Fibroblast of skin of abdomen (primary cell): ENCODE results near the gene PRELID2. TPM values are rescaled to one million over a fixed set of nuclear protein-coding genes. Genes with fewer than 3 reads are reported as not detected.
"Not testable (repeated sequence)": the region's sequence is repeated elsewhere in the genome, so short reads cannot be mapped to it uniquely, and the experiment has no call there.

ENCODE experiments used
- DNase-seq: peaks from one replicate; pipeline ENCODE4 v3.0.0-alpha.2; 2013
- polyA plus RNA-seq, 2 experiments: library from polyadenylated mRNA; unstranded; fragments of 120-200 nt; gene quantifications; one replicate each; pipeline ENCODE4 v1.2.1, GENCODE V29; 2013; ENCODE audit not compliant: insufficient read length in 2 of 2

The PRELID2 gene
- 4.8 TPM for polyA plus RNA-seq (2013, experiment 1 of 2; ENCODE audit: insufficient read length)
- polyA plus RNA-seq (2013, experiment 2 of 2; ENCODE audit: insufficient read length): 4.6 TPM

DNA sequence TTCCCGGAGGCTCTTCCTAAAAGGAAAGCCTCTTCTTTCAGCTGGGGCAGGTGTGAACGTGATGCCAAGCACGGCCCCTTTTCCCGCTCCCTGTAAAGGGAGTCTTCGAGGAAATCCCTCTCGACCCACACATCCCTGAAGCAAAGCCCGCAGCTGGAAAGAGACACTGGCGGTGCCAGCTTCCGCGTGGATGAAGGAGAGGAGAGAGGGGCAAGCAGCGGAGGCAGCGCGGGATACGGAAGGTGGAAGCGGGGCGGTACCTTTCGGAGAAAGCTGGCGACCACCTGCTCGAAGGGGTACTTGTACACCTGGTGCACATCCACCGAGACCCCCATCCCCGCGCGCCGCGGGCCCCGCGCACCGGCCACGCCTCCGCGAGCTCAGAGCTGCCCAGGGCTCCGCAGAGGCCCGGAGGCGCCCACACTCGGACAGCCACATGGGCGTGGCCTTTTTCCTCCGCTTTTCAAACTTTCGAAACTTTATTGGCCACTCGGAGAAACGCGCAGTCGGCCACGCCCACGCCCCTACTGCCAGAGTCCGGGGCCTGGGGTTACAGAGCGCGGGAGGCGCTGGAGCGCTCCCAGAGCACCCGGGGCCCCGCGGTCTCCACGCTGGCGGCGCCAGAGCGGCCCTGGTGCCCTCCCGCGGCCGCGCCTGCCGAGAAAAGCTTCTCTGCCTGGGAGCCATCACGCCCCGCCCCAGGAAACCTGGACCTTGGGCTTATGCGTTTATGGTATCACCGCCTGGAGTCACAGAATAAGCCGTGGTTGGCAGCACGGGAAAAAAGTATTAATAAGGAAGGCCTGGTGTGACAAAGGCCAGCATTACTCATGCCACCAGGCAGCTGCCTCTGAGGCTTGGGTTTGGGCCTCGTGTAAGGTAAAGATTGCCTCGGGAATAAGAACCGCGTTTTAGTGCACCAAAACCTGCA lies at the start of gene PRELID2:
Gene PRELID2 (minus strand): TSS at position 426 of the 931 bp plus-strand sequence. CDS start 91 bp downstream, at position 335.
- peak; percentile 89 for DNase-seq

DNA sequence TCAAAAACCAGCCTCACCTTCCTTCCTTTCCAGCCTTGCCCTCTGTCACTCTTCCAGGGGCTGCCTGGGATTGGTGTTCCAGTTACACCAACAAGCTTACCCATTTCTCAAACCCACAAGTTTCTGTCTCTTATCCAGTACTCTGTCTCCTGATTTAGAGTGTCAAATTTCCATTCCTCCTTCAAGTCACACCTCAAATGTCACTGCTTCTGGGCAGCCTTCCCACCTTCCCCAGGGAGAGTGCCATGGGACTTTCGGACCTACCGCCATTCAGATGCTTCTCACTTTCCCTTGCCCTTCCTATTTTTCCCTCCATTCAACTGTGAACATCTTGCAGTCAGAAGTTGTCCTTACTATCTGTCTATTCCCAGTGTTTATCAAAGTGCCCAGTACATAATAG lies 39.6 kb upstream of the PRELID2 start:
- no peak for DNase-seq

DNA sequence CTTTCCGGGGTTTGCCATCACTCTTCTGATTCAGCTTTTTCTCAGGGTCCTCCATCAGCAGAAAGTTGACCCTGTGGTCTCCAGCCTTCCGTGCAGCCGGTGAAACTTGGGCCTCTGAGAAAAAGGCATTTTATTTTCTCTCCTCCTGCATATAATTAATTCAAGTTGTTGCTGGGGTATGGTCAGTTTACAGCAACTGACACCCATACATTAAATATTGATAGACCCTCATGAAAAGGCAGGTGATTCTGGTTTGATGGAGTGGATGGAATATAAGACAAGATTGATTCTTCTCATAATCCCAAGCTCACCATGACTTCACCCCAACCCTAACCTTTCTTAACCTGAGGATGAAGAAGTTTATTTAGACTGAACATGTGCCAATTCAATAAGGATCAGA lies 37.8 kb upstream of the PRELID2 start, which contains the start of gene GRXCR2:
Gene GRXCR2 (minus strand): TSS at position 101 of the 400 bp plus-strand sequence. CDS start 46 bp downstream, at position 55.
- DNase-seq: no peak

DNA sequence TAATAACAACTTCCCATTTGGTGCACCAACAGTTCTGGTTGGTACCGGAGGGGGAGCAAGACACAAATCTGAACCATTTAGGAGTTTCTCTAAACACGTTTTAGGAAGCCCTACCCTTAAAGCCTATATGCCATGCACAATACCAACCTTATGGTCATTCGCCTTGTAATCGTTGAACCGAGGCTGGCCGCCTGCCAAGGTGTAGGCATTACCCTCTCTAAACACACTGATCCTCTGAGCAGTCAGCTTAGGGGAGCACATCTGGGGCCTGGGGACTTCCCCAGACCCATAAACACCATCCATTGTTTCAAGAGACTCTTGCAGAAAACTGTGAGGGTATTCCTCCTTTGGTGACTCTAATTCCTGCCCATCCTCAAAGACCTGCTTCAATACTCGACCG lies 37.3 kb upstream of the PRELID2 start:
- DNase-seq: no peak

- DNase-seq: no peak
Observed at GRCh38 chr5:145869753-145870152, 34.6 kb upstream of the PRELID2 start.

- no peak for DNase-seq
Observed at GRCh38 chr5:145867806-145868205, 32.7 kb upstream of the PRELID2 start.

DNA sequence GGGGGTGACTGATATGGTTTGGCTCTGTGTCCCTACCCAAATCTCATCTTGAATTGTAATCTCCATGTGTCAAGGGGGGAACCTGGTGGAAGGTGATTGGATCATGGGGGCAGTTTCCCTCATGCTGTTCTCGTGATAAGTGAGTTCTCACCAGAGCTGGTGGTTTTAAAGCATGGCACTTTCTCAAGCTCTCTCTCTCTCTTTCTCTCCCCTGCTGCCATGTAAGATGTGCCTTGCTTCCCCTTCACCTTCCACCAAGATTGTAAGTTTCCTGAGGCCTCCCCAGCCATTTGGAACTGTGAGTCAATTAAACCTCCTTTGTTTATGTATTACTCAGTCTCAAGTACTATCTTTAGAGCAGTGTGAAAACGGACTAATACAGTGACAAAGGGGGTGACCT lies 29.3 kb upstream of the PRELID2 start:
- not testable (repeated sequence) for DNase-seq

- no peak for DNase-seq
Observed at GRCh38 chr5:145863003-145863402, 27.9 kb upstream of the PRELID2 start.

DNA sequence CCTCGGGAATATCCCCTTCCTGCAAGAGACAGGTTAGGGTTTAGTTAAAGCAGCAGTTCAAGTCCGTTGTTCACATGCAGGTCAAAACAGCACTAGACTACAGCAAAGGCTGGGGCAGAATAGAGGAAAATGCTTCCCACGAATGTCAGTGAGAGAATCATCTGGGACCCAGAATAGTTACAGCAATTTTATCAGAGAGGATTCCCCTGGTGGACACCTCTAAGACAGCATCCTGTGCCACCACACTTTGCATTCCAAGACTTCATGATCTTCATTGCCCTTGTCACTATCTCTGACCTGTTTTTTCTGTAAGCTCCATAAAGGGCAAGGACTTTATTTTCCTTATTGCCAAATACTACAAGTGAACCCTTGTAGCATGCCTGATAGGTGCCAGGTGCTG lies 24.8 kb upstream of the PRELID2 start:
- DNase-seq: no peak

GRCh38 chr5:145859453-145859852 lies 24.3 kb upstream of the PRELID2 start:
- no peak for DNase-seq

DNA sequence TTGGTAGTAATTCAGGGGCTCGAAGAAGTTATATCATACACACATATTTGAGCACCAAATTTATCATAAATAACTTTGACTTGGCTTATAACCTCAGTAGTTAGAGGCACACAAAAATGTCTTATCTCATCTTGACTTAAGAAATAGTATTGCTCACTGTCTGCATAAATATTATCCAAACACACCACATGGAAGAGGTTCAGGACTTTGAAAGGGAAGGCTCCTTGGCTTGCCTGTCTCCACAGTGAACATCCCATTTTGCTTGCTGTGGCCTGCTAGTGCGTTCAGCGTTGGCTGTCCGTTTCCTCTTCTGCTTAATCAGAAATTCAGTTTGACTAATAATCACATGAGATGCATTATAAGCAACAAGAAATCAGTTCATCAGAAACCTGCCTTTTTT lies 23.8 kb upstream of the PRELID2 start:
- no peak for DNase-seq

DNA sequence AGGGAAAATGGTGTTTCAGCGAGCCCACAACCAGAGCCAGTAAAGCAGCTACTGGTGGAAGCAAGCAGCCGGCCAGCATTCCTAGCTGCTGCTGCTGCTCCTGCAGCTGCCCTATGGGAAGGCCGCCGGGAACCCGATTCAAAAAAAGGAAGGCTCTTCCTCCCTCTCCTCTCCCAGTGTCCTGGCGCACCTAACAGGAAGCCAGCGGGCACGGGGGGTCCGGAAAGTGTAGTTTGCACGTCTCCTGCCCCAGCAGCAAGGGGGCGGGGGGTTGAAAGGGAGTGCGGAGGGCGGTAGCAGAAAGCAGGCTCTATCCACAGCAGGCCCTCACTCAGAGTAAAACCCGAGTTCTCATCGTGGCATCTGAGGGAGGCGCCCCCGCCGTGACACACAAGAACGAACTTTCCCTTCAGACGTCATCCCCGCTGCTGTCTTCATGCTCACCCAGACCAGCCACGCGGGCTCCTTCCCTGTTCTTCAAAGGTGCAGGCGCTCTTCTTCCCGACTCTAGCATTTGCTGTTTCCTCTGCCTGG lies 21.2 kb upstream of the PRELID2 start:
- peak; percentile 71 for DNase-seq

DNA sequence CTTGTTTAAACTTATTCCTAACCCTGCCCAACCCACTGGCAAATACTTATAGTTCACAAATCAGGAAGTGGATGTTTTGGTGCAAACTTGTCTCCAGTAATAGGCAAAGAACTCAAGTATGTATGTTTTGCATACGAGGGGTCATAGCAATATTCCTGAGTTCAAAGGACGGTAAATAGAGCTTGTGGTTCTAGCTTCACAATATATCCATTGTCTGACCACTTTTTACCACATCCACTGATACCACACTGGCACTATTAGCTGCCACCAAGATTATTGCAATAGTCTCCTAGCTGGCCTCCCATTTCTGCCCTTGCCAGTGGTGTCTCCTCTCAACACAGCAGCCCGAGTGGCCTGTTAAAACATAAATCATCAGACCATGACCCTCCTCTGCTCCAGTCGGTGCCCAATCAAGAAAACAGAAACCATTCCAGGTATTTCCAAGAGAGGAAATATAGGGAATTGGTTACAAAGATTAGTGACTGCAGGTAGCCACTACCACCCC lies 20.7 kb upstream of the PRELID2 start:
- no peak for DNase-seq

GRCh38 chr5:145854651-145855258 lies 19.6 kb upstream of the PRELID2 start:
- peak; percentile 72 for DNase-seq

- DNase-seq: no peak
Observed at GRCh38 chr5:145853781-145854376, 18.7 kb upstream of the PRELID2 start.

DNA sequence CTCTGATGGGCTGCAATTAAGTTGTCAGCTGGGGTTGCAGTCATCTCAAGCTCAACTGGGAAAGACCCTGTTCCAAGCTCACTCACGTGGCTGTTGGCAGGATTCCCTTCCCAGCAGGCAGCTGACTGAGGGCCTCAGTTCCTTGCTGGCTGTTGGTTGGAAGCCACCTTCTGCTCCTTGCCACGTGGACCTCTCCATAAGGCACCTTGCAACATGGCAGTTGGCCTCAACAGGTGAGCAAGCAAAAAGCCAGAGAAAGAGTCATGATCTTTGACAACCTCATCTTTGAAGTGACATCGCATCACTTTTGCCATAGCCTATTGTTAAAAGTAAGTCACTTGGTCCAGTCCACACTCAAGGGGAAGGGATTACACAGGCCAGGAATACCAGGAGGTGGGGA lies 17.8 kb upstream of the PRELID2 start:
- DNase-seq: no peak

- DNase-seq: peak; percentile 67
Observed at GRCh38 chr5:145848854-145849253, 13.7 kb upstream of the PRELID2 start.

DNA sequence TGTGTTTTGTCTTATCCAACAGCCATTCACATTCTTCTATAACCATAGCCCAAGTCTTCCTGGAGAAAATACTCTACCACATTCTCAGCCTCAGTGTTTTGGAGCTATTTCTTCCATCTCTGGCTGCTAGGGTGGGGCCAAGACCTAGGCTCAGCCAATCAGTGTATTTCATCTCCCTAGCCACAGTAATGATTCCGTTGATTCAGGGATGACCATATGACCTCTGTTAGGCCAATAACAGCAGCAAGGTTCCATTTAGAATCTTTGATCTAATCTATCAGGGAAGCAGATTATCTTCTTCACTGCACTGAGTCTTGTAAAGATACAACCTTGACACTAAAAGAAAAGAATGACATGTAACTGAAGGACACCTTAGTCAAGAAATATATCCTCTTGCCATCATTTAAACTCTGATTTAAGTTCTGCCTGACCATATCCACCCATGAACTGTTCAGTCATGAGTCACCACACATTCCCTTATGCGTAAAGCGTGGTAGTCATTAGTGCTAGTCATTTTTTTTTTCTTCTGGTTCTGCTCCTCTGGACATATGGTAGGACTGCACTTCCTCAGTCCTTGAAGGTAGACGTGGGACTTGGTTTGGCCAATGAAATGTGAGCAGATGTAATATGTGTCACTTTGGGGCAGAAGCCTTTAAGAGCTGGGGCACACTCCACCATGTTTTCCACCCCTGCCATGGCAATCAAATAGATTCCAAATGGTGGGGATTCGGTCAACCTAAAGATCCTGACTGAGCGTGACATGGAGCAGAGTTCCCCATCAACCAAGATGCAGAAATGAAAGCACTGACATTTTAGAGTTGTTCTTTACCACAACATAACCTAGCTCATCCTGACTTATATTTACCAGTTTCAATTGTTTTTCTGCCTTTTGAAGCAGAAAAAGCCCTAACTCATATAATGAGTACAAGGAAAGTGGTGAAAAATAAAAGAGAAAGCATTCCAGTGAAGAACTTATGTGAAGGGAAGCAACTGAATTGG lies 12.7 kb upstream of the PRELID2 start:
- peak; percentile 83 for DNase-seq

DNA sequence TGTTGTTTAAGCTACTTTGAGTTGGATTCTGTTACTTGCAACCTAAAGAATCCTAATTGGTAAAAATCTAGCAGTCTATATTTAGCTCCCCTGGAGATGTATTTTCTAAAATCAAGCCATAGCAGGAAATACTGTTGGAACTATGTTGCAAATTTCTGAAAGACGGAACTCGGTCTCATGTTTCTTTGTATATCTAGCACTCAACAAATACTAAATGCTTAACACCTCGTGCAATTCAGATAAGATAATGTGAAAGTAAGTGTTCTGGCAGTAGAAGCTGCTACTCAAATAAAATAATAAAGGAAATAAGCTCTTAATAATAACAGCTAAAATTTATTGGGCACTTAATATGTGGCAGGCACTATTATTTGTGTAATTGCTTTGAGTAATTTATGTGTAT lies 10.9 kb upstream of the PRELID2 start:
- no peak for DNase-seq

- no peak for DNase-seq
Observed at GRCh38 chr5:145841299-145841698, 6.2 kb upstream of the PRELID2 start.

DNA sequence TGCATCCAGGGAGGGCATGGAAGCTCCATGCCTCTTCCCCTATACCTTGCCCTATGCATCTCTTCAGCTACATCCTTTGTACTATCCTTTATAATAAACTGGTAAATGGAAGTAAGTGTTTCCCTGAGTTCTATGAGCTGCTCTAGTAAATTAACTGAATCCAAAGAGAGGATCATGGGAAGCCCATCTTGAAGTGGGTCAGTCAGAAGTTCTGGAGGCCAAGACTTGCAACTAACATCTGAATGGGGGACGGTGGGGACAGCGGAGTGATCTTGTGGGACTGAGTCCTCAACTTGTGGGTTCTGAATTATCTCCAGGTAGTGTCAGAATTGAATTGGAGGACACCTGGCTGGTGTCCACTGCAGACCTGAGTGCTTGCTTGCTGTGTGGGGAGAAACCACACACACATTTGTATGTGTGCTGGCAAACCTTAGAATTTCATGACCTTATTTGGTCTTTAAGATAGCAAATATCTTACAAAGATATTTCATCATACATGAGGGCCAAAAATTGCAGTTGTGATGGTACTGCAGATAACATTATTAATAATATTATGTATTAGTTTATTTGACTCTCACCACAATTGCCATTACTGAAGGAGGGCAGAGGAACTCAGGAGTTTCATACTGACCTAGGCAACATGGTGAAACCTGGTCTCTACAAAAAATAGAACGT lies 5.5 kb upstream of the PRELID2 start:
- DNase-seq: no peak
